Measurements from ENCODE around the gene PRDM8.

DNA sequence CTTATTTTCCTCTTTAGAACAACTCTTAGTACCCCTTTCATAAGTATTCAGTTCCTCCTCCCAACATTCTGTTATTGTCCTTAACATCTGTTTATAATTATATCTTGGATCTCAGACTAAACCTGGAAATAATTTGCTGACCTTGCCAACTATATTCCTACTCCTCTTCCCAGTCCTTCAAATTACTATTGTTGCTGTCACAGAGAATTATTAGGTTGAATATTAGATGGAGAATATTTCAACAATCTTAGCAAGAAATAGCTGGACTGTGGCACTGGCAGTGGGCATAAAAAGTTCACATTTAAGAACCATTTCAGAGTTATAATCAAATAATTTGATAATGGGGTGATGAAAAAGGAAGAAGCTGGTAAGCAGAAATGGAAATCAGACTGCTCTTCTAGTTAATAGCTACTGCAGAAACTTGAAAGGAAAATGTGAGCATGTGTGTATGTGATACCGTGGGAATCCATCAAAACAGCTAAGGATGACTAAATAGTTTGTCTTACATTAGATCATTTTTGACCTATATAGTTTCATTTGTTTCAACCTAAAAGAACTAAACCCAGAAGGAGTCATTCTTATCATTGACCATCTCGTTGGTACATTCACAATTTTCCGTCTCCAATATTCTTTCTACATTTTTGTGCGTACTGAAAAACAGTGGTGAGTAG lies 43.3 kb upstream of the PRDM8 start:
- TF ChIP-seq POLR2A (IDR thresholded peaks at IDR 0.05; ENCODE audit: low read depth, low read length) (no peak), MAFK (IDR thresholded peaks at IDR 0.05; ENCODE audit: low read depth, low read length) (peak; percentile 32; the same call in 1 of the 2 replicates), MXI1 (IDR thresholded peaks at IDR 0.05; ENCODE audit: borderline replicate concordance, low read depth, low read length) (no peak), RAD21 (IDR thresholded peaks at IDR 0.05; ENCODE audit: low read length) (no peak), FOS (IDR thresholded peaks at IDR 0.05; ENCODE audit: low read depth, low read length) (no peak), MAZ (IDR thresholded peaks at IDR 0.05; ENCODE audit: borderline replicate concordance, low read depth, low read length) (no peak), RFX5 (IDR thresholded peaks at IDR 0.05; ENCODE audit: low read depth, low read length) (no peak), BHLHE40 (IDR thresholded peaks at IDR 0.05; ENCODE audit: low read depth, low read length) (no peak), ELK1 (IDR thresholded peaks at IDR 0.05; ENCODE audit: borderline replicate concordance, low read depth, low read length) (no peak), SMC3 (IDR thresholded peaks at IDR 0.05; ENCODE audit: low read depth, low read length) (no peak), CHD1 (IDR thresholded peaks at IDR 0.05; ENCODE audit: low read depth, low read length) (no peak)
- TF ChIP-seq, protein P1, sequence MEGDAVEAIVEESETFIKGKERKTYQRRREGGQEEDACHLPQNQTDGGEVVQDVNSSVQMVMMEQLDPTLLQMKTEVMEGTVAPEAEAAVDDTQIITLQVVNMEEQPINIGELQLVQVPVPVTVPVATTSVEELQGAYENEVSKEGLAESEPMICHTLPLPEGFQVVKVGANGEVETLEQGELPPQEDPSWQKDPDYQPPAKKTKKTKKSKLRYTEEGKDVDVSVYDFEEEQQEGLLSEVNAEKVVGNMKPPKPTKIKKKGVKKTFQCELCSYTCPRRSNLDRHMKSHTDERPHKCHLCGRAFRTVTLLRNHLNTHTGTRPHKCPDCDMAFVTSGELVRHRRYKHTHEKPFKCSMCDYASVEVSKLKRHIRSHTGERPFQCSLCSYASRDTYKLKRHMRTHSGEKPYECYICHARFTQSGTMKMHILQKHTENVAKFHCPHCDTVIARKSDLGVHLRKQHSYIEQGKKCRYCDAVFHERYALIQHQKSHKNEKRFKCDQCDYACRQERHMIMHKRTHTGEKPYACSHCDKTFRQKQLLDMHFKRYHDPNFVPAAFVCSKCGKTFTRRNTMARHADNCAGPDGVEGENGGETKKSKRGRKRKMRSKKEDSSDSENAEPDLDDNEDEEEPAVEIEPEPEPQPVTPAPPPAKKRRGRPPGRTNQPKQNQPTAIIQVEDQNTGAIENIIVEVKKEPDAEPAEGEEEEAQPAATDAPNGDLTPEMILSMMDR (conservative IDR thresholded peaks at IDR 0.05; ENCODE audit: low read depth, low read length): no peak
- TF ChIP-seq, protein P2, sequence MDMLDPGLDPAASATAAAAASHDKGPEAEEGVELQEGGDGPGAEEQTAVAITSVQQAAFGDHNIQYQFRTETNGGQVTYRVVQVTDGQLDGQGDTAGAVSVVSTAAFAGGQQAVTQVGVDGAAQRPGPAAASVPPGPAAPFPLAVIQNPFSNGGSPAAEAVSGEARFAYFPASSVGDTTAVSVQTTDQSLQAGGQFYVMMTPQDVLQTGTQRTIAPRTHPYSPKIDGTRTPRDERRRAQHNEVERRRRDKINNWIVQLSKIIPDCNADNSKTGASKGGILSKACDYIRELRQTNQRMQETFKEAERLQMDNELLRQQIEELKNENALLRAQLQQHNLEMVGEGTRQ (IDR thresholded peaks at IDR 0.05; ENCODE audit: low read depth, low read length): no peak
